Neuronal stem cell (in vitro differentiated cells): ENCODE measurements around the gene KMO.

Source experiments
- DNase-seq: peaks from one replicate; pipeline ENCODE4 v3.0.0-alpha.2; 2013; ENCODE audit warnings: low spot score
- H2AFZ ChIP-seq: one replicate; pipeline ENCODE4 v1.6.1; 2013; ENCODE audit warnings: mild to moderate bottlenecking, low read length, inconsistent platforms
- H2AK5ac ChIP-seq: 2 replicates; pipeline ENCODE4 v1.6.1; 2013; ENCODE audit warnings: low read depth, mild to moderate bottlenecking, inconsistent platforms, low read length, moderate library complexity, mixed read lengths
- H2BK120ac ChIP-seq: 2 replicates; pipeline ENCODE4 v1.6.1; 2013; ENCODE audit warnings: low read depth, mild to moderate bottlenecking, inconsistent platforms, low read length, moderate library complexity, mixed read lengths
- H2BK12ac ChIP-seq: one replicate; pipeline ENCODE4 v1.6.1; 2013; ENCODE audit warnings: low read length, inconsistent platforms
- H2BK15ac ChIP-seq: 2 replicates; pipeline ENCODE4 v1.6.1; 2013; ENCODE audit warnings: mild to moderate bottlenecking, low read length, inconsistent platforms, mixed read lengths
- H2BK5ac ChIP-seq: one replicate; pipeline ENCODE4 v1.6.1; 2013; ENCODE audit warnings: inconsistent platforms, mild to moderate bottlenecking, low read length, moderate library complexity
- H3K14ac ChIP-seq: one replicate; pipeline ENCODE4 v1.6.1; 2013; ENCODE audit warnings: low read length, inconsistent platforms
- H3K18ac ChIP-seq: 2 replicates; pipeline ENCODE4 v1.6.1; 2013; ENCODE audit warnings: low read length, inconsistent platforms
- H3K23ac ChIP-seq: 2 replicates; pipeline ENCODE4 v1.6.1; 2013; ENCODE audit warnings: low read depth, mild to moderate bottlenecking, mixed read lengths, low read length, inconsistent platforms; ENCODE audit not compliant: poor library complexity
- H3K27ac ChIP-seq: replicated peaks from 3 replicates; pipeline ENCODE4 v1.5.1; 2013; ENCODE audit warnings: low read length, inconsistent platforms
- H3K27me3 ChIP-seq, 3 experiments: 2 replicates each; pipeline ENCODE4 v1.6.1; 2013; ENCODE audit warnings: low read length in 3 of 3, mild to moderate bottlenecking in 2 of 3, inconsistent platforms in 1 of 3, low read depth in 1 of 3, mixed read lengths in 1 of 3, moderate library complexity in 1 of 3; ENCODE audit not compliant: control insufficient read depth in 3 of 3, insufficient read depth in 3 of 3
- H3K36me3 ChIP-seq, 2 donors: replicated peaks in 1 of 2; 2 replicates each; pipeline ENCODE4 v1.6.1; 2013; ENCODE audit warnings: low read length in 2 of 2; ENCODE audit not compliant: control insufficient read depth in 2 of 2, insufficient read depth in 2 of 2
- H3K4ac ChIP-seq: 2 replicates; pipeline ENCODE4 v1.6.1; 2013; ENCODE audit warnings: inconsistent platforms, mild to moderate bottlenecking, low read length, moderate library complexity
- H3K4me1 ChIP-seq, 2 donors: 1 replicate in 1 of 2; 2 replicates in 1 of 2; pipeline ENCODE4 v1.6.1; 2013; ENCODE audit warnings: low read length in 2 of 2, low read depth in 1 of 2; ENCODE audit not compliant: control insufficient read depth in 2 of 2, insufficient read depth in 1 of 2
- H3K4me2 ChIP-seq: one replicate; pipeline ENCODE4 v1.6.1; 2013; ENCODE audit warnings: mild to moderate bottlenecking, low read length, inconsistent platforms; ENCODE audit not compliant: insufficient read depth, poor library complexity, severe bottlenecking
- H3K4me3 ChIP-seq, 2 donors: 2 replicates each; pipeline ENCODE4 v1.5.1; 2013; ENCODE audit warnings: low read length in 2 of 2, mild to moderate bottlenecking in 2 of 2, inconsistent platforms in 1 of 2, moderate library complexity in 1 of 2
- H3K79me1 ChIP-seq: one replicate; pipeline ENCODE4 v1.6.1; 2013; ENCODE audit warnings: low read depth, mild to moderate bottlenecking, inconsistent platforms, low read length, moderate library complexity
- H3K9ac ChIP-seq: one replicate; pipeline ENCODE4 v1.6.1; 2013; ENCODE audit warnings: mild to moderate bottlenecking, low read depth, low read length, inconsistent platforms; ENCODE audit not compliant: poor library complexity
- H3K9me3 ChIP-seq, 2 donors: replicated peaks in 1 of 2; 2 replicates each; pipeline versions ENCODE3 to v1.6.1; 2013; ENCODE audit warnings: low read length in 2 of 2, mild to moderate bottlenecking in 2 of 2, inconsistent platforms in 1 of 2, low read depth in 1 of 2, mixed read lengths in 1 of 2, moderate library complexity in 1 of 2; ENCODE audit not compliant: control insufficient read depth in 2 of 2, insufficient read depth in 1 of 2
- H4K8ac ChIP-seq: one replicate; pipeline ENCODE4 v1.6.1; 2013; ENCODE audit warnings: low read depth, mild to moderate bottlenecking, inconsistent platforms, low read length, moderate library complexity
- H4K91ac ChIP-seq: one replicate; pipeline ENCODE4 v1.6.1; 2013; ENCODE audit warnings: low read length, low read depth, mild to moderate bottlenecking, inconsistent platforms; ENCODE audit not compliant: poor library complexity
- WGBS, 2 donors: extraction: QIAGEN DNeasy Blood & Tissue Kit; methylation state at CpG; one replicate each; pipeline ENCODE4 v1.1.7; 2013; ENCODE audit warnings: missing lambda C conversion rate in 2 of 2, mixed read lengths in 1 of 2; ENCODE audit not compliant: insufficient read length in 2 of 2, insufficient replicate concordance in 1 of 2; ENCODE audit errors: extremely low coverage in 2 of 2; 5-methylcytosine and 5-hydroxymethylcytosine counted together

Gene KMO

DNA sequence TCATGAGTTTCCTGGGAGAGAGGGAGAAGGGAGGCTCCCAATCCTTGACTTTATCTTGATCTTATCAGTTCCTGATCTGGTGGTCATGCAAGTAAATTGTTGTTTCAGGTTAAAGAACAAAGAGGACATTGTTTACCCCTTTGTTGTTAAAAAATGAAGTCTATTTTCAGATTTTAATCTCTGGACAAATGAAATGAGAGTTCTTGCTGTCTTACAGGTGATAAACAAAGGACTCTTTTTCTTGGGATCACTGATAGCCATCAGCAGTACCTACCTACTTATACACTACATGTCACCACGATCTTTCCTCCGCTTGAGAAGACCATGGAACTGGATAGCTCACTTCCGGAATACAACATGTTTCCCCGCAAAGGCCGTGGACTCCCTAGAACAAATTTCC, 59.6 kb downstream of the KMO start:
- Histone ChIP-seq H2AK5ac (no peak overlapping the region), H3K36me3 (peaks cover 3 to 19% of the 10 kb centered on the region in 2 donors), H3K4me2 (no peak overlapping the region), H3K9ac (no peak overlapping the region), H3K4me1 (no peaks in the 10 kb centered on the region), H3K14ac (no peak overlapping the region), H2AFZ (no peak overlapping the region), H2BK12ac (no peak overlapping the region), H3K79me1 (no peaks in the 10 kb centered on the region), H3K4me3 (no peak overlapping the region), H2BK5ac (no peak overlapping the region), H2BK15ac (no peak overlapping the region), H4K8ac (no peak overlapping the region), H3K27me3 (no peaks in the 10 kb centered on the region), H3K27ac (no peak overlapping the region), H3K9me3 (no peaks in the 10 kb centered on the region), H3K23ac (no peak overlapping the region), H4K91ac (no peak overlapping the region), H3K4ac (no peak overlapping the region), H3K18ac (no peak overlapping the region), H2BK120ac (no peak overlapping the region)
- no peak for DNase-seq
- no CpG with 5 or more reads among the region's 5 CpGs for WGBS, 2 donors

GRCh38 chr1:241592273-241592958, 60.2 kb downstream of the KMO start:
- Histone ChIP-seq H2BK12ac (no peak overlapping the region), H3K27ac (no peak overlapping the region), H3K36me3 (peaks cover 3 to 24% of the 10 kb centered on the region in 2 donors), H2BK120ac (no peak overlapping the region), H3K4me2 (peak overlapping the region; percentile 14), H3K9me3 (no peaks in the 10 kb centered on the region), H2AK5ac (no peak overlapping the region), H3K4me1 (no peaks in the 10 kb centered on the region), H3K4ac (no peak overlapping the region), H3K4me3 (no peak overlapping the region), H2AFZ (no peak overlapping the region), H3K9ac (no peak overlapping the region), H2BK5ac (no peak overlapping the region), H3K14ac (no peak overlapping the region), H2BK15ac (no peak overlapping the region), H4K91ac (no peak overlapping the region), H3K27me3 (no peaks in the 10 kb centered on the region), H3K18ac (no peak overlapping the region), H4K8ac (no peak overlapping the region), H3K79me1 (no peaks in the 10 kb centered on the region), H3K23ac (no peak overlapping the region)
- WGBS, 2 donors, result no CpG with 5 or more reads among the region's 3 CpGs
- no peak for DNase-seq

- Histone ChIP-seq H3K4me1 (no peaks in the 10 kb centered on the region), H3K36me3 (peaks cover 3 to 24% of the 10 kb centered on the region in 2 donors), H4K91ac (no peak overlapping the region), H3K79me1 (no peaks in the 10 kb centered on the region), H2BK5ac (no peak overlapping the region), H2AK5ac (no peak overlapping the region), H3K27me3 (no peaks in the 10 kb centered on the region), H2BK12ac (no peak overlapping the region), H3K27ac (no peak overlapping the region), H4K8ac (no peak overlapping the region), H3K18ac (no peak overlapping the region), H3K4ac (no peak overlapping the region), H2AFZ (no peak overlapping the region), H3K9ac (no peak overlapping the region), H2BK15ac (no peak overlapping the region), H3K9me3 (no peaks in the 10 kb centered on the region), H3K4me2 (no peak overlapping the region), H3K14ac (no peak overlapping the region), H3K23ac (no peak overlapping the region), H3K4me3 (no peak overlapping the region), H2BK120ac (no peak overlapping the region)
- WGBS, 2 donors, result no CpG with 5 or more reads among the region's 1 CpG
- no peak for DNase-seq
Measured at GRCh38 chr1:241593186-241593585, 61.0 kb downstream of the KMO start.

GRCh38 chr1:241596633-241597032, 64.5 kb downstream of the KMO start:
- WGBS, 2 donors, result no CpG with 5 or more reads among the region's 6 CpGs
- no peak overlapping the region for H3K9ac ChIP-seq
- no peak overlapping the region for H3K18ac ChIP-seq
- H3K36me3 ChIP-seq, result peaks cover 5 to 24% of the 10 kb centered on the region in 2 donors
- H3K27ac ChIP-seq, result no peak overlapping the region
- no peak overlapping the region for H3K4me2 ChIP-seq
- no peak overlapping the region for H4K91ac ChIP-seq
- no peak overlapping the region for H2BK15ac ChIP-seq
- no peak for DNase-seq
- no peaks in the 10 kb centered on the region for H3K4me1 ChIP-seq
- H3K27me3 ChIP-seq, result no peaks in the 10 kb centered on the region
- no peak overlapping the region for H2BK120ac ChIP-seq
- no peak overlapping the region for H2BK12ac ChIP-seq
- H3K9me3 ChIP-seq, result no peaks in the 10 kb centered on the region
- no peak overlapping the region for H3K4me3 ChIP-seq
- no peak overlapping the region for H3K14ac ChIP-seq
- no peak overlapping the region for H3K23ac ChIP-seq
- no peak overlapping the region for H2AFZ ChIP-seq
- H3K4ac ChIP-seq, result no peak overlapping the region
- no peak overlapping the region for H2BK5ac ChIP-seq
- no peaks in the 10 kb centered on the region for H3K79me1 ChIP-seq
- no peak overlapping the region for H2AK5ac ChIP-seq
- no peak overlapping the region for H4K8ac ChIP-seq
